NCI-H526 treated with DMSO at 0.1 percent for 48 hours (cell line): ENCODE measurements around the gene NXPH3.

Experiments
- DNase-seq: peaks from one replicate; lab custom pipeline; 2025; lab: John Stamatoyannopoulos, UW

Gene NXPH3

GRCh38 chr17:49592263-49592662 is 16.6 kb downstream of the NXPH3 start:
- no peak for DNase-seq

- DNase-seq = no peak
Measured at GRCh38 chr17:49595328-49595727, 19.7 kb downstream of the NXPH3 start.

GRCh38 chr17:49595980-49596379 is 20.3 kb downstream of the NXPH3 start:
- DNase-seq = no peak

GRCh38 chr17:49596613-49597244 is 21.1 kb downstream of the NXPH3 start:
- no peak for DNase-seq

- no peak for DNase-seq
Measured at GRCh38 chr17:49597436-49597835, 21.8 kb downstream of the NXPH3 start.

GRCh38 chr17:49597928-49598655 is 22.4 kb downstream of the NXPH3 start:
- DNase-seq = no peak

GRCh38 chr17:49598918-49599317 is 23.2 kb downstream of the NXPH3 start:
- DNase-seq = no peak

- no peak for DNase-seq
Measured at GRCh38 chr17:49600949-49601348, 25.3 kb downstream of the NXPH3 start.

- no peak for DNase-seq
Measured at GRCh38 chr17:49602783-49603182, 27.1 kb downstream of the NXPH3 start.

- no peak for DNase-seq
Measured at GRCh38 chr17:49603238-49603637, 27.6 kb downstream of the NXPH3 start.

- DNase-seq = no peak
Measured at GRCh38 chr17:49603720-49604119, 28.0 kb downstream of the NXPH3 start.

- DNase-seq = no peak
Measured at GRCh38 chr17:49604314-49604869, 28.7 kb downstream of the NXPH3 start.

- no peak for DNase-seq
Measured at GRCh38 chr17:49610883-49611584, 35.4 kb downstream of the NXPH3 start.

- DNase-seq = no peak
Measured at GRCh38 chr17:49612726-49613125, 37.1 kb downstream of the NXPH3 start.

GRCh38 chr17:49613182-49613800 is 37.6 kb downstream of the NXPH3 start:
- no peak for DNase-seq

GRCh38 chr17:49616086-49616485 is 40.4 kb downstream of the NXPH3 start:
- no peak for DNase-seq

GRCh38 chr17:49616601-49617131 is 41.0 kb downstream of the NXPH3 start:
- no peak for DNase-seq

- DNase-seq = no peak
Measured at GRCh38 chr17:49618028-49618611, 42.4 kb downstream of the NXPH3 start.

GRCh38 chr17:49621420-49621819 is 45.7 kb downstream of the NXPH3 start:
- no peak for DNase-seq

GRCh38 chr17:49621946-49622529 is 46.4 kb downstream of the NXPH3 start:
- no peak for DNase-seq

- no peak for DNase-seq
Measured at GRCh38 chr17:49624896-49625295, 49.2 kb downstream of the NXPH3 start.
